Stimulated activated CD4-positive, alpha-beta T cell treated with anti-CD3 and anti-CD28 coated beads, Interleukin-12 subunit alpha, Interleukin-12 subunit beta, amount 100 ng/mL, for 48 hours (primary cell): Measurements from ENCODE around the gene NCOA1.
"Not testable (repeated sequence)": the region's sequence is repeated elsewhere in the genome, so short reads cannot be mapped to it uniquely, and the experiment has no call there.

ENCODE experiments used
- DNase-seq, 3 donors: peaks; one replicate each; pipeline ENCODE4 v3.0.0-alpha.2; 2020; ENCODE audit warnings: low read depth in 2 of 3, low spot score in 1 of 3

The NCOA1 gene

DNA sequence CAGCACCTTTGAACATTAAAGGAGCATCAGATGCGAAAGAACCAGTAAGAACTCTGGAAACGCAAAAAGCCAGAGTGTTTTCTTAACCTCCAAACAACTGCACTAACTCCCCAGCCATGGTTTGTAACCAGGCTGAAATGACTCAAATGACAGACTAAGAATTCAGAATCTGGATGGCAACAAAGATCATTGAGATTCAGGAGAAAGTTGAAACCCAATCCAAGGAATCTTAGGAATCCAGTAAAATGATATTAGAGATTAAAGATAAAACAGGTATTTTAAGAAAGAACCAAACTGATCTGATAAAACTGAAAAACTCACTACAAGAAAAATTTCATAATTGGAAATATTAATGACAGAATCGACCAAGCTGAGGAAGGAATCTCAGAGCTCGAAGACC lies 185.4 kb downstream of the NCOA1 start:
- no peak for DNase-seq

DNA sequence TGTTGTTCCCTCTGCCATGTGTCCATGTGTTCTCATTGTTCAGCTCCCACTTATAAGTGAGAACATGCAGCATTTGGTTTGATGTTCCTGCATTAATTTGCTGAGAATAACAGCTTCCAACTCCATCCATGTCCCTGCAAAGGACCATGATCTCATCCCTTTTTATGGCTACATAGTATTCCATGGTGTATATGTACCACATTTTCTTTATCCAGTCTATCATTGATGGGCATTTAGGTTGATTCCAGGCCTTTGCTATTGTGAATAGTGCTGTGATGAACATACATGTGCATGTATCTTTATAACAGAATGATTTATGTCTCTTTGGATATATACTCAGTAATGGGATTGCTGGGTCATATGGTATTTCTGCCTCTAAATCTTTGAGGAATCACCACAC lies 187.0 kb downstream of the NCOA1 start:
- DNase-seq, result not testable (repeated sequence)

GRCh38 chr2:24680196-24680595 lies 189.1 kb downstream of the NCOA1 start:
- DNase-seq, result no peak

DNA sequence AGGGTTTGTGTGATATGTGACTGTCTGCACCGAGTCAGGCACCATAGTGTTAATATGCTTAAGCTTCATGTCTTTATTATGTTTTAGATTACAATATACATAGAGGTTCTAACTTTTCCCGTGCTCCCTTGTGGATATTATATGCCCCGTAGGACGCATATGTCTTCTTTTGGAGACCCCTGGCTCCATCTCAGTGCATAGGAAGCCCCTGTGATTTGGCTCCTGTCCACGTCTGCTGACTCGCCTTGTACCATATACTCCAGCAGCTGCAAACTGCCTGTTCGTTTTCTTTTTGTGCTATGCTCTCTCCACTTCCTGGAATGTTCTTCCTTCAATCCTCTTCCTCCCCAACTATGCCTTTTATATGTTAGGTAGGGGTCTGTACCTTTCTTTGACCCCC lies 191.2 kb downstream of the NCOA1 start:
- no peak for DNase-seq

DNA sequence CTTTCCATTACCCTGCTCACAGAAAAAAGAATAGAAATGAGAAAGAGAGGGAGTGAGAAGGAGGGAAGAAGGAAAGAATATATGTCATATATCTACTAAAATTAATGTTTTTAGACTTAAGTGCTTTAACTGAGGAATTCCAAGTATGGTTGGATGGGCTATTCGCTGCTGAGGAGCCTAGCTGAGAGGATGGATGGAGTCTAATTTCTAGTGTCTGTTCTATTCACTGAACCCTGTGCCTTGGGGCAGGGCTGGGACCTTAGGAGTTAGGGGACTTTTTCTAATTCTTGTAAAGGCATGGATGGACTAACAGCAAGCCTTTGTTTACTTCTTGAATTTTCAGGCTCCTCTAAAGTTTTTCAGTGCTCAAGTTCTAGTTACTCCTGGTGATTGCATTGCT lies 192.4 kb downstream of the NCOA1 start:
- DNase-seq, result no peak

GRCh38 chr2:24690524-24690923 lies 199.5 kb downstream of the NCOA1 start:
- DNase-seq, result no peak

- DNase-seq, result no peak
Observed at GRCh38 chr2:24691806-24692205, 200.8 kb downstream of the NCOA1 start.

GRCh38 chr2:24697792-24698191 lies 206.7 kb downstream of the NCOA1 start:
- DNase-seq, result no peak

- no peak for DNase-seq
Observed at GRCh38 chr2:24702800-24703199, 211.7 kb downstream of the NCOA1 start.

DNA sequence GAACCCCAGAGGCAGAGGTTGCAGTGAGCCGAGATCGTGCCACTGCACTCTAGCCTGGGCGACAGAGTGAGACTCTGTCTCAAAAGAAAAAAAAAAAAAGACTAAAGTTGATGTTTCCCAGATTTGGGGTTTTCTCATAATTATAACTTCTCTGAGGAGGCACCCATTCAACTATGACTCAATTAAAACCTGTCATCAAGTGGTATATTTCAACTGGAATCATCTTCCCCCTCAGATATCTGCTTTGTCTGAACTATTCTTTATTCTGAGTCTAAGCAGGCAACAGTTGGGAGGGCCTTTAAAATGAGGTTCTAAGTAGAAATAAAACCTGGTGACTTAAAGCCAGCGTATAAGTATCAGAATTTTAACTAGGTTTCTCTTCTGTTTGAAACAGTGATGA lies 213.6 kb downstream of the NCOA1 start:
- no peak for DNase-seq

DNA sequence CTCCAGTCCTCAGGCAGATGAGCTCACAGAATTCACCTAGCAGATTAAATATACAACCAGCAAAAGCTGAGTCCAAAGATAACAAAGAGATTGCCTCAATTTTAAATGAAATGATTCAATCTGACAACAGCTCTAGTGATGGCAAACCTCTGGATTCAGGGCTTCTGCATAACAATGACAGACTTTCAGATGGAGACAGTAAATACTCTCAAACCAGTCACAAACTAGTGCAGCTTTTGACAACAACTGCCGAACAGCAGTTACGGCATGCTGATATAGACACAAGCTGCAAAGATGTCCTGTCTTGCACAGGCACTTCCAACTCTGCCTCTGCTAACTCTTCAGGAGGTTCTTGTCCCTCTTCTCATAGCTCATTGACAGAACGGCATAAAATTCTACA lies 216.1 kb downstream of the NCOA1 start:
- no peak for DNase-seq

- DNase-seq, result no peak
Observed at GRCh38 chr2:24708537-24709152, 217.6 kb downstream of the NCOA1 start.

DNA sequence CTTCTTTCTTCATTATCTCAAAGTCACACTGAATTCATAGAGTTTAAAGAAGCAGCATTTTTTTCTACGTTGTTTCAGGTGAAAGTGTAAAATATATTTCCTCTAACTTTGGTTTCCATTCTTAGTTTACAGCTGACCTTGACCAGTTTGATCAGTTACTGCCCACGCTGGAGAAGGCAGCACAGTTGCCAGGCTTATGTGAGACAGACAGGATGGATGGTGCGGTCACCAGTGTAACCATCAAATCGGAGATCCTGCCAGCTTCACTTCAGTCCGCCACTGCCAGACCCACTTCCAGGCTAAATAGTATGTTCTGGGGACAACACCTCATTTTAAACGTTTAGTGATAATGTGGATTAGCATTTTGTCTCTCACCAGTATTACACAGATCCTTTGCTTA lies 219.8 kb downstream of the NCOA1 start:
- no peak for DNase-seq

GRCh38 chr2:24711865-24712264 lies 220.8 kb downstream of the NCOA1 start:
- no peak for DNase-seq

DNA sequence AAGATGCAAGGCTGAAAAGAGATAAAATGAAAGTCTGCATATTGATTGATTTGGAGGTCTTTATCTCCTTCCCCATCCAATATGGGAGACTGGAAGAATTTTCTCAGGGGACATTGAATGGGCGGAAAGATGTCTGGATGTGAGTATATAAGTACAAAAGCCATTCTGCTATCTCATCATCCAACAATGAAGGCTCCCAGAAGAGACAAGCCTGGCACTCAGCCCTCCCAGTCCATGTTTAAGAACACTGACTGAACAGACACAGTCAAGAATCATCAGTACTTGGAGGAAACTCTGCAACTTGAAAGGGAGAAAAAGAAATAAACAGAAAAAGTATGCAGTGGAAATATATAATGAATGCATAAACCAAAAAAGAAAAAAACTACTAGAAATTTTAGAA lies 221.2 kb downstream of the NCOA1 start:
- no peak for DNase-seq

- DNase-seq, result no peak
Observed at GRCh38 chr2:24717263-24717951, 226.4 kb downstream of the NCOA1 start.

DNA sequence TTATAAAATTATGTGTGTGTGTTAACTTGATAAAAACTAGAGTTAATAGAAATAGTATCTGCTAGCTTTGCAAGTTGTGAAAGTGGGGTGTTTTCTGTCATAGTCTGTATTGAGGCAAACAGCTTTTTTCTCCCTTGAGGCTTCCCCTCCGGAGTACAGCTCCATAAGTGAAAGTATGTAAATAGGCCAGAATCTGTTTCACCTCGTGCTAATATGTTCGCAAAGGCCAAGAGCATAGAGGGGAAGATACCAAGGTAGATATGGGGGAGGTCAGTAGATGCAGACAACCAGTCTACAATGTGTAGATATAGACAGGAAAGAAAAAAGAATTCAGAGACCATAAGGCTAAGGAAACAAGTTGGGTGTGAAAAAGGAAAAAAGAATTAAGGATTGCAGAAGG lies 229.3 kb downstream of the NCOA1 start:
- DNase-seq, result no peak

DNA sequence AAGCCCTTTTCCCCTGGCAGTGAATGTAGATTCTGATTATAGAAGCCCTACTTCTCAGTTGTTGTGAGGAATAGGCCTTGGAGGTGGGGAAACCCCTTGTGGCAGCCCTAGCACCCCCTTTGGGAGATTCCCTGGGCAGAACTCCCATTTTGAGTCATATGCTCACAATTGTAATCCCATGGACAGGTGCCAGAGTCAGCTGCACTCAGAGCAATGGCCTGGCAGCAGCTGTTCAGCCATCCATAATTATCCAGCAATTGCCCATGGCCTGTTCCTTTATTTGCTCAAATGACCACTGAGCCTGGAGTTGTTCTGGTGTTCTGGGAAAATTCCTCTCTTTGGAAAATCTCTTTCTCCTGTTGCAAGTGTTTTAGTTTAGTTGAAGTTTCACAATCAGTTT lies 230.4 kb downstream of the NCOA1 start:
- peak in 1 of 3 donors; percentile 25 for DNase-seq

DNA sequence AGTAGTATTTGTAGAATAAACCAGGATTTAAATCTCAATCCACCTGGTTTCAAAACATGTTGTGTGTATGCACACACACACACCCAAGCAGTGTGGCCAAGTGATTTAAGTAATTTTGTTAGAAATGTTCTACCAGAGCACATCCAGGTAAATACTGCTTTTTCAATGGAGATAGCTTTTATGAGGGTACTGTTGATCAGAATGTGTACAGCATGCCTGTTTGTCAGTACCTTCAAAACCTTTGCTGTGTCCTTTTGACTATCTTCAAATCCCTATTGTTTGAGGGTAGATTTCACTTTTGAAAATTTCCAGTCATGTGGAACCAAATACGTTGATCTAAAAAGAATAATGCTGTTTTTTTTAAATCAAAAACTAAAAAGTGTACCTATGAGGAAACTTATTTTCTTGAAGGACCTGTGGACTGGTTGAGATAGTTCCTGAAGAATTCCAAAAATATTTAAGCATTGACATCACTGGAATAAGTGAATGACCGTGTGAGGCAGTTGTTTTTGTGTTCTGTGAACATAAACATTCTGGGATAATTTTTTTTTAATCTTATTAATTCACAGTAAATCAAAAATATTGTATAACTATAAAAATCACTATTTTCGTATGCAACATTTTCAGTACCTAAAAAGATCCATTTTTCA lies 231.2 kb downstream of the NCOA1 start:
- DNase-seq, result no peak

GRCh38 chr2:24723191-24723590 lies 232.1 kb downstream of the NCOA1 start:
- no peak for DNase-seq

DNA sequence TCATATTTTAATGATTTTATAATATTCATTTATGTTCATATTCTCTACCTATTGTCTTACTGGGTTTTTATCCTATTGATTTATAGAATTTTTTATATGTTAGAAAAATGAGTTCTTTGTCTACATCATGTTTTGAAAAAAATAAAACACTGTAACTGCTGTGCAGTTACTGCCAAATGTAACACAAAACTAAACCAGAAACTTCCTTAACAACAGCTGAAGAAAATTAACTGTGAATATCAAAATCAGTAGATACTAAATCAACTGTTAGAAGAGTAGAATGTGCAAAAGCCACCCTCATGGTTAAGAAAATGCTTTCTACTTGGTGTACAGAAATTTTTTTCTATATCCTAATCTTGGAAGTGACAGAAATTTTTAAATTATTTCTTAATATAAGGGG lies 232.6 kb downstream of the NCOA1 start:
- no peak for DNase-seq

GRCh38 chr2:24724111-24724775 lies 233.2 kb downstream of the NCOA1 start:
- DNase-seq, result no peak
